H1 (cell line): ENCODE results near the gene PRKAG3. TPM values are rescaled to one million over a fixed set of nuclear protein-coding genes. Genes with fewer than 3 reads are reported as not detected.

Experiments
- ATF3 ChIP-seq: IDR thresholded peaks from 2 replicates; pipeline ENCODE4 v1.6.1; 2011; ENCODE audit warnings: low read depth, mild to moderate bottlenecking, low read length; ENCODE audit not compliant: insufficient read depth
- BACH1 ChIP-seq: IDR thresholded peaks from 2 replicates; pipeline ENCODE4 v1.6.1; 2012; ENCODE audit warnings: low read length, improper control_type of control experiment
- BCL11A ChIP-seq, 2 experiments: IDR thresholded peaks; one replicate each; pipeline ENCODE4 v1.6.1; 2011; ENCODE audit warnings: low read depth in 2 of 2, low read length in 2 of 2, mild to moderate bottlenecking in 2 of 2
- CHD1 ChIP-seq: IDR thresholded peaks from 2 replicates; pipeline ENCODE4 v1.6.1; 2012; ENCODE audit warnings: low read depth, low read length, improper control_type of control experiment
- polyA plus RNA-seq, 7 experiments: library from polyadenylated mRNA; depleted of rRNA in 3 of 7; stranded (reverse) in 5 of 7; unstranded in 2 of 7; fragments of >200 nt in 5 of 7; fragments of 200-250 nt in 2 of 7; gene quantifications; 1 replicate in 5 of 7; 2 replicates in 1 of 7; 4 replicates in 1 of 7; pipeline versions ENCODE4 v1.2.1 to v1.2.3, GENCODE V29; 2011 to 2013; ENCODE audit warnings: missing spikeins in 2 of 7, mixed read lengths in 2 of 7
- total RNA-seq: library from RNA; stranded (reverse); fragmentation: NEBNext Ultra II Directional; extraction: Animal tissue kit (Norgen Biotek cat#: 25700); gene quantifications from 2 replicates; pipeline ENCODE4 v1.2.1, GENCODE V29; 2021

PRKAG3 gene
- total and polyA plus RNA-seq, 2 of the 8 experiments (the other 6 are each of a cell fraction or from before 2014, with no cell fraction given) = not detected

GRCh38 chr2:218834685-218835084 lies 3.1 kb upstream of the PRKAG3 start (continued):
- TF ChIP-seq CHD1 (no peak), ATF3 (no peak), BCL11A (IDR thresholded peaks at IDR 0.05; ENCODE audit: low read depth in 2 of 2, low read length in 2 of 2) (no peak), BACH1 (no peak)
